IMR-90 (cell line): Measurements from ENCODE around the gene FHDC1. TPM values are rescaled to one million over a fixed set of nuclear protein-coding genes. Genes with fewer than 3 reads are reported as not detected.

ENCODE experiments used
- ATAC-seq: fragments of 200-7000 bp; cut with Tn5 transposase; 2 replicates; pipeline ENCODE4 v1.9.1; 2020; ENCODE audit warnings: low read depth, mild to moderate bottlenecking, moderate library complexity
- BruUV-seq: library from RNA; stranded (reverse); fragments of 400-500 nt; replicated peaks from 2 replicates; lab custom pipeline; 2021; lab: Mats Ljungman, UMichigan
- CTCF ChIA-PET: fragments of 300-600 bp; formaldehyde crosslinking; extraction: SDS; loops from one replicate; lab custom pipeline; 2021; ENCODE audit warnings: antibody characterized with exemption; lab: Yijun Ruan, JAX
- POLR2A ChIA-PET: fragments of 300-600 bp; sonication (Branson Sonifier 250); formaldehyde crosslinking; loops from one replicate; lab custom pipeline; 2022; ENCODE audit warnings: antibody characterized with exemption; ENCODE audit not compliant: unreplicated experiment; lab: Charles Lee
- DNase-seq: peaks from one replicate; pipeline ENCODE4 v3.0.0; 2013
- H2AFZ ChIP-seq: replicated peaks from 2 replicates; pipeline ENCODE3; 2013; ENCODE audit warnings: low read length, mild to moderate bottlenecking; ENCODE audit not compliant: poor library complexity
- H2AK5ac ChIP-seq: 2 replicates; pipeline ENCODE4 v1.6.1; 2013; ENCODE audit warnings: low read depth, low read length, inconsistent platforms
- H2AK9ac ChIP-seq: replicated peaks from 2 replicates; pipeline ENCODE3; 2013; ENCODE audit warnings: mild to moderate bottlenecking, low read depth, low read length, moderate library complexity; ENCODE audit not compliant: poor library complexity
- H2BK120ac ChIP-seq: 2 replicates; pipeline ENCODE4 v1.6.1; 2013; ENCODE audit warnings: low read depth, low read length, inconsistent platforms
- H2BK15ac ChIP-seq: 3 replicates; pipeline ENCODE4 v1.6.1; 2013; ENCODE audit warnings: low read depth, low read length, inconsistent platforms
- H2BK20ac ChIP-seq: 2 replicates; pipeline ENCODE4 v1.6.1; 2013; ENCODE audit warnings: low read depth, mild to moderate bottlenecking, inconsistent platforms, low read length, moderate library complexity
- H2BK5ac ChIP-seq: 2 replicates; pipeline ENCODE4 v1.6.1; 2013; ENCODE audit warnings: mild to moderate bottlenecking, low read depth, low read length, inconsistent platforms; ENCODE audit not compliant: poor library complexity, severe bottlenecking
- H3K14ac ChIP-seq: replicated peaks from 2 replicates; pipeline ENCODE4 v1.6.1; 2013; ENCODE audit warnings: low read depth, low read length, inconsistent platforms
- H3K18ac ChIP-seq: 2 replicates; pipeline ENCODE4 v1.6.1; 2013; ENCODE audit warnings: low read depth, low read length, control low read depth
- H3K23ac ChIP-seq: 2 replicates; pipeline ENCODE4 v1.6.1; 2013; ENCODE audit warnings: low read depth, low read length, inconsistent platforms
- H3K27ac ChIP-seq: 2 replicates; pipeline ENCODE4 v1.5.1; 2013; ENCODE audit warnings: mild to moderate bottlenecking, control low read depth, low read length; ENCODE audit not compliant: insufficient read depth
- H3K27me3 ChIP-seq: 2 replicates; pipeline ENCODE4 v1.6.1; 2013; ENCODE audit warnings: low read length; ENCODE audit not compliant: control insufficient read depth, insufficient read depth
- H3K36me3 ChIP-seq: 2 replicates; pipeline ENCODE4 v1.6.1; 2013; ENCODE audit warnings: low read length, mixed read lengths; ENCODE audit not compliant: control insufficient read depth, insufficient read depth
- H3K4ac ChIP-seq: 2 replicates; pipeline ENCODE4 v1.6.1; 2013; ENCODE audit warnings: low read depth, low read length, inconsistent platforms
- H3K4me1 ChIP-seq: 2 replicates; pipeline ENCODE4 v1.6.1; 2013; ENCODE audit warnings: low read length, mixed read lengths; ENCODE audit not compliant: control insufficient read depth, insufficient read depth
- H3K4me2 ChIP-seq: 2 replicates; pipeline ENCODE4 v1.6.1; 2013; ENCODE audit warnings: low read depth, mild to moderate bottlenecking, control low read depth, low read length, moderate library complexity
- H3K4me3 ChIP-seq: 2 replicates; pipeline ENCODE4 v1.5.1; 2013; ENCODE audit warnings: low read depth, mild to moderate bottlenecking, control low read depth, low read length, moderate library complexity; ENCODE audit not compliant: insufficient read depth
- H3K56ac ChIP-seq: 2 replicates; pipeline ENCODE4 v1.6.1; 2013; ENCODE audit warnings: low read length, inconsistent platforms; ENCODE audit not compliant: insufficient read depth; ENCODE audit errors: extremely low read depth
- H3K79me1 ChIP-seq, 2 experiments: 2 replicates each; pipeline ENCODE4 v1.6.1; 2013; ENCODE audit warnings: low read length in 2 of 2, inconsistent platforms in 1 of 2, low read depth in 1 of 2
- H3K9ac ChIP-seq: 2 replicates; pipeline ENCODE4 v1.6.1; 2013; ENCODE audit warnings: low read depth, low read length, control low read depth
- H3K9me1 ChIP-seq: 2 replicates; pipeline ENCODE4 v1.6.1; 2013; ENCODE audit warnings: low read length, inconsistent platforms; ENCODE audit not compliant: insufficient read depth
- H3K9me3 ChIP-seq: 2 replicates; pipeline ENCODE4 v1.6.1; 2013; ENCODE audit warnings: low read length; ENCODE audit not compliant: control insufficient read depth, insufficient read depth
- H4K20me1 ChIP-seq: 2 replicates; pipeline ENCODE4 v1.6.1; 2013; ENCODE audit warnings: low read length, inconsistent platforms; ENCODE audit not compliant: insufficient read depth
- H4K5ac ChIP-seq: 2 replicates; pipeline ENCODE4 v1.6.1; 2013; ENCODE audit warnings: mild to moderate bottlenecking, low read depth, low read length, control low read depth
- H4K8ac ChIP-seq, 2 experiments: 2 replicates each; pipeline ENCODE4 v1.6.1; 2013; ENCODE audit warnings: low read depth in 2 of 2, low read length in 2 of 2, control low read depth in 1 of 2, inconsistent platforms in 1 of 2
- H4K91ac ChIP-seq: 2 replicates; pipeline ENCODE4 v1.6.1; 2013; ENCODE audit warnings: low read depth, low read length, inconsistent platforms; ENCODE audit not compliant: insufficient read depth
- CHD1 ChIP-seq: IDR thresholded peaks from 2 replicates; pipeline ENCODE4 v1.6.1; 2012; ENCODE audit warnings: low read depth, low read length, improper control_type of control experiment
- MAFK ChIP-seq: IDR thresholded peaks from 2 replicates; pipeline ENCODE4 v1.6.1; 2012; ENCODE audit warnings: low read depth, low read length, improper control_type of control experiment
- POLR2A ChIP-seq: IDR thresholded peaks from 2 replicates; pipeline ENCODE4 v1.6.1; 2012; ENCODE audit warnings: mild to moderate bottlenecking, low read depth, low read length
- SMC3 ChIP-seq: fragments of 150-350 bp; IDR thresholded peaks from 2 replicates; pipeline ENCODE4 v1.6.1; 2016; ENCODE audit warnings: low read depth, mild to moderate bottlenecking, antibody characterized with exemption, low read length, moderate library complexity
- WGBS, 2 experiments: methylation state at CpG; one replicate each; pipeline versions ENCODE4 v1.1.5 to v1.1.7; 2013; ENCODE audit warnings: missing lambda C conversion rate in 2 of 2; ENCODE audit not compliant: insufficient read length in 1 of 2; ENCODE audit errors: extremely low coverage in 2 of 2; 5-methylcytosine and 5-hydroxymethylcytosine counted together
- dilution Hi-C: fragments of 300-500 bp; cut with HindIII; formaldehyde crosslinking; loops from one replicate; pipeline ENCODE4 v1.14.3; 2018; ENCODE audit warnings: low sequenced_read_pairs; ENCODE audit not compliant: unreplicated experiment
- in situ Hi-C: fragments of 300-500 bp; cut with MboI; formaldehyde crosslinking; loops from 3 replicates; pipeline ENCODE4 v1.14.3; 2019; ENCODE audit warnings: low sequenced_read_pairs, inconsistent platforms, mixed read lengths
- intact Hi-C: fragments of 100-400 bp; cut with micrococcal nuclease; formaldehyde crosslinking; loops from 2 replicates; pipeline ENCODE4 v1.10.0; 2022
- polyA plus RNA-seq, 3 experiments: library from polyadenylated mRNA; depleted of rRNA; stranded (reverse); fragments of >200 nt; gene quantifications; 2 replicates each; pipeline ENCODE4 v1.2.3, GENCODE V29; 2012; ENCODE audit warnings: low replicate concordance in 1 of 3
- total RNA-seq: library from RNA; depleted of rRNA; stranded (reverse); fragments of >200 nt; gene quantifications from 2 replicates; pipeline ENCODE4 v1.2.3, GENCODE V29; 2012
- TF ChIP-seq, protein P1 (sequence below): fragments of 150-350 bp; IDR thresholded peaks from 2 replicates; pipeline ENCODE4 v1.6.1; 2017; ENCODE audit warnings: mild to moderate bottlenecking, antibody characterized with exemption, low read length, low read depth

The FHDC1 gene
- total and polyA plus RNA-seq, 2 of the 4 experiments (the other 2 are of a cell fraction): under 0.01 to 0.09 TPM

DNA sequence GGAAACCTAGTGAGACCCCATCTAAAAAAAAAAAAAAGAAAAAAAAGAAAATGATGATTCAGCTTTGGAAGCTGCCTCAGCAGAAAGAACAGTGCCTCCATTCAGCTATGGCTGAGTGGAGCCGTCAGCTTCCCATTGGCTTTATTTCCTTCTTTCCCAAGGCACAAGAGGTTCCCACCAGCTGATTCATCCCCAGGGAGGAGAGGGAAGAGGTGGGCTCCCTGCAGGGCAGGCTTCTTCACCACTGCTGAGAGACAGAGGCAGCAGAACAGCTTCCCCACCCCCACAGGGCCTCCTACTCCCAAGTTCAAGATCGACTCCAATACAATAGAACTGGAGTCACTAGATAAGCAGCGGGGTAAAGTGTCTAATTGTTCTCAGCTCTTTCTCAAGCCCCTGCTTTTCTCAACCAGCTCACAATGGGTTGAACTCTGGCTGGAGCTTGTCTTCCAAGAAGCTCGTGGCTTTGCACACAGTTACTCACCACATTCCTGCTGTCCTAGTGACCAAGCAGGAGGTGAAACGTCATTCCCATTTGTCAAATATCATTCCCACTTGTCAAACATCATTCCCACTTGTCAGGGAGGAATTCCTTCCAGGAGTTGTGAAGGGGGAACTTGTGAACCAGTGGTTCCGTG lies 47.8 kb downstream of the FHDC1 start:
- CTCF ChIA-PET: no interaction called here
- Histone ChIP-seq H3K14ac (no peak overlapping the region), H2BK120ac (no peak overlapping the region), H2BK15ac (no peak overlapping the region), H3K9ac (no peak overlapping the region), H3K18ac (no peak overlapping the region), H2BK5ac (no peak overlapping the region), H2AK9ac (no peak overlapping the region), H3K4ac (no peak overlapping the region), H3K27me3 (peaks cover 11% of the 10 kb centered on the region), H2AK5ac (no peak overlapping the region), H4K8ac (no peak overlapping the region), H4K20me1 (no peaks in the 10 kb centered on the region), H3K9me1 (peaks cover 6% of the 10 kb centered on the region; the same call in 1 of the 2 replicates), H3K36me3 (no peaks in the 10 kb centered on the region), H3K79me1 (no peaks in the 10 kb centered on the region), H3K4me1 (no peaks in the 10 kb centered on the region), H3K27ac (no peak overlapping the region), H4K5ac (no peak overlapping the region), H3K23ac (no peak overlapping the region), H3K4me2 (no peak overlapping the region), H3K56ac (no peak overlapping the region), H4K91ac (no peak overlapping the region), H3K9me3 (no peaks in the 10 kb centered on the region), H2AFZ (no peak overlapping the region), H2BK20ac (no peak overlapping the region), H3K4me3 (no peak overlapping the region)
- TF ChIP-seq SMC3 (no peak), CHD1 (no peak), POLR2A (no peak), MAFK (peak; percentile 41)
- TF ChIP-seq, protein P1, sequence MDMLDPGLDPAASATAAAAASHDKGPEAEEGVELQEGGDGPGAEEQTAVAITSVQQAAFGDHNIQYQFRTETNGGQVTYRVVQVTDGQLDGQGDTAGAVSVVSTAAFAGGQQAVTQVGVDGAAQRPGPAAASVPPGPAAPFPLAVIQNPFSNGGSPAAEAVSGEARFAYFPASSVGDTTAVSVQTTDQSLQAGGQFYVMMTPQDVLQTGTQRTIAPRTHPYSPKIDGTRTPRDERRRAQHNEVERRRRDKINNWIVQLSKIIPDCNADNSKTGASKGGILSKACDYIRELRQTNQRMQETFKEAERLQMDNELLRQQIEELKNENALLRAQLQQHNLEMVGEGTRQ: no peak
- ATAC-seq (no peak), DNase-seq (peak; percentile 45)
- in situ Hi-C loops (no loop called here), dilution Hi-C loops (no loop called here), intact Hi-C loops (no loop called here)
- WGBS, 2 experiments: no CpG with 5 or more reads among the region's 6 CpGs
- POLR2A ChIA-PET: interaction anchor here (0.6 kb wide), 1 partner anchor 11 kb away, joined by 4 read pairs; no protein-coding TSS in a partner anchor
- BruUV-seq: no TSS peak
